ENCODE results near the gene ULK4.
A peak's percentile ranks its signal among the peaks of the same experiment; 100 is the strongest.

The ULK4 gene

GRCh38 chr3:41362638-41363559 is 599.0 kb downstream of the ULK4 start:
- DNase-seq (ENCODE audit: low read depth): no peak

GRCh38 chr3:41357271-41357670 is 604.6 kb downstream of the ULK4 start:
- DNase-seq (ENCODE audit: low read depth): no peak

GRCh38 chr3:41356775-41357174 is 605.1 kb downstream of the ULK4 start:
- DNase-seq (ENCODE audit: low read depth): no peak

- no peak for DNase-seq (ENCODE audit: low read depth)
These were observed 609.4 kb downstream of the ULK4 start for GRCh38 chr3:41352510-41352909.

- DNase-seq (ENCODE audit: low read depth): no peak
These were observed 611.5 kb downstream of the ULK4 start for GRCh38 chr3:41350441-41350840.

GRCh38 chr3:41348401-41348800 is 613.5 kb downstream of the ULK4 start:
- DNase-seq (ENCODE audit: low read depth): no peak

GRCh38 chr3:41346698-41347270 is 615.1 kb downstream of the ULK4 start:
- no peak for DNase-seq (ENCODE audit: low read depth)

- no peak for DNase-seq (ENCODE audit: low read depth)
These were observed 616.1 kb downstream of the ULK4 start for GRCh38 chr3:41345788-41346187.

- no peak for DNase-seq (ENCODE audit: low read depth)
These were observed 622.1 kb downstream of the ULK4 start for GRCh38 chr3:41339758-41340157.

- DNase-seq (ENCODE audit: low read depth): no peak
These were observed 623.6 kb downstream of the ULK4 start for GRCh38 chr3:41338276-41338675.

- DNase-seq (ENCODE audit: low read depth): no peak
These were observed 627.5 kb downstream of the ULK4 start for GRCh38 chr3:41334426-41334825.

GRCh38 chr3:41331041-41331440 is 630.9 kb downstream of the ULK4 start:
- no peak for DNase-seq (ENCODE audit: low read depth)

- no peak for DNase-seq (ENCODE audit: low read depth)
These were observed 631.4 kb downstream of the ULK4 start for GRCh38 chr3:41330465-41330864.

GRCh38 chr3:41329881-41330280 is 632.0 kb downstream of the ULK4 start:
- no peak for DNase-seq (ENCODE audit: low read depth)

GRCh38 chr3:41328926-41329325 is 633.0 kb downstream of the ULK4 start:
- DNase-seq (ENCODE audit: low read depth): no peak

- DNase-seq (ENCODE audit: low read depth): no peak
These were observed 634.2 kb downstream of the ULK4 start for GRCh38 chr3:41327718-41328117.

- DNase-seq (ENCODE audit: low read depth): no peak
These were observed 637.8 kb downstream of the ULK4 start for GRCh38 chr3:41324156-41324475.

- no peak for DNase-seq (ENCODE audit: low read depth)
These were observed 638.3 kb downstream of the ULK4 start for GRCh38 chr3:41323467-41324155.

- no peak for DNase-seq (ENCODE audit: low read depth)
These were observed 640.3 kb downstream of the ULK4 start for GRCh38 chr3:41321642-41321980.

- no peak for DNase-seq (ENCODE audit: low read depth)
These were observed 640.8 kb downstream of the ULK4 start for GRCh38 chr3:41320953-41321641.

- no peak for DNase-seq (ENCODE audit: low read depth)
These were observed 643.4 kb downstream of the ULK4 start for GRCh38 chr3:41318520-41318919.

GRCh38 chr3:41317718-41318117 is 644.2 kb downstream of the ULK4 start:
- peak; percentile 72 for DNase-seq (ENCODE audit: low read depth)

- DNase-seq (ENCODE audit: low read depth): no peak
These were observed 644.6 kb downstream of the ULK4 start for GRCh38 chr3:41317298-41317697.
